Panc1 (cell line): ENCODE data around the gene SYNPR.
"Not testable (repeated sequence)": the region's sequence is repeated elsewhere in the genome, so short reads cannot be mapped to it uniquely, and the experiment has no call there.

Experiments used
- POLR2AphosphoS5 ChIP-seq: IDR thresholded peaks from 2 replicates; pipeline ENCODE4 v1.6.1; 2012; ENCODE audit warnings: mild to moderate bottlenecking, low read depth, low read length, moderate library complexity
- TCF7L2 ChIP-seq: IDR thresholded peaks from 2 replicates; pipeline ENCODE4 v1.6.1; 2011; ENCODE audit warnings: mild to moderate bottlenecking, low read depth, low read length, inconsistent platforms

GRCh38 chr3:63644928-63645781 is 367.0 kb downstream of the SYNPR start:
- TF ChIP-seq TCF7L2, POLR2AphosphoS5: not testable (repeated sequence)
